HG02884 (cell line): Measurements from ENCODE around the gene ITSN2.

Experiments used
- ATAC-seq: cut with Tn5 transposase; IDR thresholded peaks from one replicate; pipeline ENCODE4 v1.9.1; 2021; ENCODE audit warnings: mild to moderate bottlenecking, moderate library complexity; ENCODE audit not compliant: unreplicated experiment

ITSN2 gene

GRCh38 chr2:24190503-24190902 is 169.8 kb downstream of the ITSN2 start:
- ATAC-seq = no peak

- ATAC-seq = no peak
Measured at GRCh38 chr2:24189551-24189950, 170.8 kb downstream of the ITSN2 start.

- no peak for ATAC-seq
Measured at GRCh38 chr2:24183366-24184069, 176.8 kb downstream of the ITSN2 start.

GRCh38 chr2:24182507-24182906 is 177.8 kb downstream of the ITSN2 start:
- ATAC-seq = no peak

GRCh38 chr2:24181849-24182248 is 178.5 kb downstream of the ITSN2 start:
- ATAC-seq = no peak

GRCh38 chr2:24179683-24180082 is 180.7 kb downstream of the ITSN2 start:
- no peak for ATAC-seq

- no peak for ATAC-seq
Measured at GRCh38 chr2:24176326-24176725, 184.0 kb downstream of the ITSN2 start.

- no peak for ATAC-seq
Measured at GRCh38 chr2:24175631-24176187, 184.6 kb downstream of the ITSN2 start.

- no peak for ATAC-seq
Measured at GRCh38 chr2:24174851-24175277, 185.5 kb downstream of the ITSN2 start, which contains the start of gene FAM228A. Gene FAM228A, plus strand, starts transcription at chr2:24175053. Its CDS starts 428 bp downstream, at chr2:24175481.

GRCh38 chr2:24169023-24169422 is 191.3 kb downstream of the ITSN2 start:
- ATAC-seq = no peak

GRCh38 chr2:24164416-24164973 is 195.8 kb downstream of the ITSN2 start:
- peak; percentile 70 for ATAC-seq

- ATAC-seq = no peak
Measured at GRCh38 chr2:24163601-24164000, 196.7 kb downstream of the ITSN2 start.

GRCh38 chr2:24163186-24163585 is 197.2 kb downstream of the ITSN2 start:
- no peak for ATAC-seq

- ATAC-seq = no peak
Measured at GRCh38 chr2:24162494-24162893, 197.8 kb downstream of the ITSN2 start.

GRCh38 chr2:24160761-24161160 is 199.6 kb downstream of the ITSN2 start:
- ATAC-seq = no peak

- ATAC-seq = no peak
Measured at GRCh38 chr2:24159708-24160107, 200.6 kb downstream of the ITSN2 start.

GRCh38 chr2:24158131-24158530 is 202.2 kb downstream of the ITSN2 start:
- ATAC-seq = no peak

- no peak for ATAC-seq
Measured at GRCh38 chr2:24153478-24153877, 206.9 kb downstream of the ITSN2 start.
